Measurements from ENCODE around the gene AARSD1.
"Not testable (repeated sequence)": the region's sequence is repeated elsewhere in the genome, so short reads cannot be mapped to it uniquely, and the experiment has no call there.

Gene AARSD1

GRCh38 chr17:42915288-42915687, 49.0 kb downstream of the AARSD1 start:
- H3K36me3 ChIP-seq (ENCODE audit: control insufficient read depth, low read depth, low read length); H3K9me3 ChIP-seq (ENCODE audit: control insufficient read depth, low read depth, low read length); H3K27me3 ChIP-seq (ENCODE audit: control insufficient read depth, insufficient read depth, low read length); H3K4me3 ChIP-seq (ENCODE audit: low read length); H3K27ac ChIP-seq (ENCODE audit: low read length); H3K4me1 ChIP-seq (ENCODE audit: control insufficient read depth, low read depth, low read length); H3K9ac ChIP-seq (ENCODE audit: low read length): not testable (repeated sequence)

GRCh38 chr17:42913981-42914617, 50.2 kb downstream of the AARSD1 start:
- H3K27ac ChIP-seq (ENCODE audit: low read length): no peak overlapping the region

GRCh38 chr17:42913522-42913921, 50.7 kb downstream of the AARSD1 start:
- Histone ChIP-seq H3K9ac (ENCODE audit: low read length) (no peak overlapping the region), H3K9me3 (ENCODE audit: control insufficient read depth, low read depth, low read length) (no peaks in the 10 kb centered on the region), H3K27ac (ENCODE audit: low read length) (no peak overlapping the region), H3K36me3 (ENCODE audit: control insufficient read depth, low read depth, low read length) (no peaks in the 10 kb centered on the region), H3K27me3 (ENCODE audit: control insufficient read depth, insufficient read depth, low read length) (no peaks in the 10 kb centered on the region), H3K4me3 (ENCODE audit: low read length) (no peak overlapping the region), H3K4me1 (ENCODE audit: control insufficient read depth, low read depth, low read length) (peaks cover 4% of the 10 kb centered on the region)

More at GRCh38 chr17:42913981-42914617, 50.2 kb downstream of the AARSD1 start:
- H3K9me3 ChIP-seq (ENCODE audit: control insufficient read depth, low read depth, low read length): no peaks in the 10 kb centered on the region
- H3K36me3 ChIP-seq (ENCODE audit: control insufficient read depth, low read depth, low read length): no peaks in the 10 kb centered on the region
- H3K4me1 ChIP-seq (ENCODE audit: control insufficient read depth, low read depth, low read length): peaks cover 4% of the 10 kb centered on the region
- H3K9ac ChIP-seq (ENCODE audit: low read length): no peak overlapping the region
- no peaks in the 10 kb centered on the region for H3K27me3 ChIP-seq (ENCODE audit: control insufficient read depth, insufficient read depth, low read length)
- H3K4me3 ChIP-seq (ENCODE audit: low read length): no peak overlapping the region

GRCh38 chr17:42908872-42909700, 55.2 kb downstream of the AARSD1 start:
- no peak overlapping the region for H3K4me3 ChIP-seq (ENCODE audit: low read length)
- H3K4me1 ChIP-seq (ENCODE audit: control insufficient read depth, low read depth, low read length): no peaks in the 10 kb centered on the region
- no peak overlapping the region for H3K9ac ChIP-seq (ENCODE audit: low read length)
- H3K9me3 ChIP-seq (ENCODE audit: control insufficient read depth, low read depth, low read length): no peaks in the 10 kb centered on the region
- no peak overlapping the region for H3K27ac ChIP-seq (ENCODE audit: low read length)
- H3K27me3 ChIP-seq (ENCODE audit: control insufficient read depth, insufficient read depth, low read length): no peaks in the 10 kb centered on the region
- no peaks in the 10 kb centered on the region for H3K36me3 ChIP-seq (ENCODE audit: control insufficient read depth, low read depth, low read length)

- Histone ChIP-seq H3K27me3 (ENCODE audit: control insufficient read depth, insufficient read depth, low read length) (no peaks in the 10 kb centered on the region), H3K36me3 (ENCODE audit: control insufficient read depth, low read depth, low read length) (no peaks in the 10 kb centered on the region), H3K4me3 (ENCODE audit: low read length) (no peak overlapping the region), H3K9me3 (ENCODE audit: control insufficient read depth, low read depth, low read length) (no peaks in the 10 kb centered on the region), H3K27ac (ENCODE audit: low read length) (no peak overlapping the region), H3K4me1 (ENCODE audit: control insufficient read depth, low read depth, low read length) (no peaks in the 10 kb centered on the region), H3K9ac (ENCODE audit: low read length) (no peak overlapping the region)
Measured at GRCh38 chr17:42906772-42907446, 57.3 kb downstream of the AARSD1 start.

GRCh38 chr17:42904110-42904469, 60.2 kb downstream of the AARSD1 start:
- no peaks in the 10 kb centered on the region for H3K4me1 ChIP-seq (ENCODE audit: control insufficient read depth, low read depth, low read length)
- no peak overlapping the region for H3K27ac ChIP-seq (ENCODE audit: low read length)
- no peaks in the 10 kb centered on the region for H3K27me3 ChIP-seq (ENCODE audit: control insufficient read depth, insufficient read depth, low read length)
- no peaks in the 10 kb centered on the region for H3K36me3 ChIP-seq (ENCODE audit: control insufficient read depth, low read depth, low read length)
- no peak overlapping the region for H3K4me3 ChIP-seq (ENCODE audit: low read length)
- H3K9me3 ChIP-seq (ENCODE audit: control insufficient read depth, low read depth, low read length): no peaks in the 10 kb centered on the region
- H3K9ac ChIP-seq (ENCODE audit: low read length): no peak overlapping the region

GRCh38 chr17:42901535-42902229, 62.6 kb downstream of the AARSD1 start:
- Histone ChIP-seq H3K9ac (ENCODE audit: low read length) (no peak overlapping the region), H3K27me3 (ENCODE audit: control insufficient read depth, insufficient read depth, low read length) (no peaks in the 10 kb centered on the region), H3K4me3 (ENCODE audit: low read length) (no peak overlapping the region), H3K4me1 (ENCODE audit: control insufficient read depth, low read depth, low read length) (no peaks in the 10 kb centered on the region), H3K36me3 (ENCODE audit: control insufficient read depth, low read depth, low read length) (no peaks in the 10 kb centered on the region), H3K9me3 (ENCODE audit: control insufficient read depth, low read depth, low read length) (no peaks in the 10 kb centered on the region), H3K27ac (ENCODE audit: low read length) (no peak overlapping the region)
